Astrocyte (in vitro differentiated cells and primary cell): ENCODE data around the gene DNAJC17. TPM values are rescaled to one million over a fixed set of nuclear protein-coding genes. Genes with fewer than 3 reads are reported as not detected.

ENCODE experiments used
- DNase-seq: peaks from one replicate; pipeline ENCODE4 v3.0.0-alpha.2; 2010; ENCODE audit warnings: low read depth
- FAIRE-seq: peaks from 2 replicates; lab custom pipeline; 2011; peaks lifted over from hg19 to GRCh38; lab: Jason Lieb, UNC
- H2AFZ ChIP-seq: 2 replicates; pipeline ENCODE4 v1.6.0; 2012; ENCODE audit warnings: low read depth, low read length, inconsistent platforms
- H3K27ac ChIP-seq: 2 replicates; pipeline ENCODE4 v1.5.1; 2011; ENCODE audit warnings: low read depth, low read length, inconsistent platforms
- H3K27me3 ChIP-seq: 2 replicates; pipeline ENCODE4 v1.6.0; 2011; ENCODE audit warnings: low read length, inconsistent platforms; ENCODE audit not compliant: insufficient read depth
- H3K36me3 ChIP-seq: 2 replicates; pipeline ENCODE4 v1.5.1; 2011; ENCODE audit warnings: low read length, inconsistent platforms; ENCODE audit not compliant: insufficient read depth
- H3K4me1 ChIP-seq: 2 replicates; pipeline ENCODE4 v1.5.1; 2011; ENCODE audit warnings: low read length, inconsistent platforms; ENCODE audit not compliant: insufficient read depth
- H3K4me2 ChIP-seq: 2 replicates; pipeline ENCODE4 v1.6.0; 2012; ENCODE audit warnings: low read length, inconsistent platforms
- H3K4me3 ChIP-seq: 2 replicates; pipeline ENCODE4 v1.5.1; 2011; ENCODE audit warnings: low read depth, mild to moderate bottlenecking, low read length, inconsistent platforms; ENCODE audit not compliant: insufficient read depth
- H3K79me2 ChIP-seq: 2 replicates; pipeline ENCODE4 v1.6.0; 2012; ENCODE audit warnings: mild to moderate bottlenecking, low read length, inconsistent platforms; ENCODE audit not compliant: insufficient read depth
- H3K9ac ChIP-seq: 2 replicates; pipeline ENCODE4 v1.6.0; 2012; ENCODE audit warnings: mild to moderate bottlenecking, low read length, inconsistent platforms
- H3K9me3 ChIP-seq: 2 replicates; pipeline ENCODE4 v1.5.1; 2012; ENCODE audit warnings: low read depth, mild to moderate bottlenecking, low read length, inconsistent platforms; ENCODE audit not compliant: insufficient read depth
- H4K20me1 ChIP-seq: 2 replicates; pipeline ENCODE4 v1.6.0; 2012; ENCODE audit warnings: low read length, inconsistent platforms; ENCODE audit not compliant: insufficient read depth
- H3K27ac Mint-ChIP-seq: one replicate; pipeline ENCODE4 v1.8.0; 2021; ENCODE audit warnings: mild to moderate bottlenecking, mixed read lengths; ENCODE audit not compliant: unreplicated experiment
- H3K27me3 Mint-ChIP-seq: one replicate; pipeline ENCODE4 v1.8.0; 2021; ENCODE audit warnings: low read depth, mixed read lengths; ENCODE audit not compliant: unreplicated experiment
- H3K36me3 Mint-ChIP-seq: one replicate; pipeline ENCODE4 v1.8.0; 2021; ENCODE audit warnings: low read depth, mixed read lengths; ENCODE audit not compliant: unreplicated experiment
- H3K4me1 Mint-ChIP-seq: one replicate; pipeline ENCODE4 v1.8.0; 2021; ENCODE audit warnings: low read depth, mixed read lengths; ENCODE audit not compliant: unreplicated experiment
- H3K4me3 Mint-ChIP-seq: one replicate; pipeline ENCODE4 v1.8.0; 2021; ENCODE audit warnings: mild to moderate bottlenecking, moderate library complexity, mixed read lengths; ENCODE audit not compliant: unreplicated experiment
- H3K9me3 Mint-ChIP-seq: one replicate; pipeline ENCODE4 v1.8.0; 2021; ENCODE audit warnings: mild to moderate bottlenecking, mixed read lengths; ENCODE audit not compliant: unreplicated experiment
- EZH2 ChIP-seq: IDR thresholded peaks from 2 replicates; pipeline ENCODE4 v1.6.1; 2012; ENCODE audit warnings: mild to moderate bottlenecking, low read length, inconsistent platforms; ENCODE audit not compliant: insufficient read depth
- total RNA-seq: library from RNA; stranded (reverse); gene quantifications from 2 replicates; pipeline ENCODE4 v1.2.1, GENCODE V29; 2021
- TF ChIP-seq, protein P1 (sequence below): IDR thresholded peaks from 2 replicates; pipeline ENCODE4 v1.5.1; 2011; ENCODE audit warnings: low read depth, mild to moderate bottlenecking, inconsistent platforms, low read length, moderate library complexity; ENCODE audit not compliant: insufficient read depth

Gene DNAJC17
- total RNA-seq, 1 donor from 2014 or later = 21.0 TPM

DNA sequence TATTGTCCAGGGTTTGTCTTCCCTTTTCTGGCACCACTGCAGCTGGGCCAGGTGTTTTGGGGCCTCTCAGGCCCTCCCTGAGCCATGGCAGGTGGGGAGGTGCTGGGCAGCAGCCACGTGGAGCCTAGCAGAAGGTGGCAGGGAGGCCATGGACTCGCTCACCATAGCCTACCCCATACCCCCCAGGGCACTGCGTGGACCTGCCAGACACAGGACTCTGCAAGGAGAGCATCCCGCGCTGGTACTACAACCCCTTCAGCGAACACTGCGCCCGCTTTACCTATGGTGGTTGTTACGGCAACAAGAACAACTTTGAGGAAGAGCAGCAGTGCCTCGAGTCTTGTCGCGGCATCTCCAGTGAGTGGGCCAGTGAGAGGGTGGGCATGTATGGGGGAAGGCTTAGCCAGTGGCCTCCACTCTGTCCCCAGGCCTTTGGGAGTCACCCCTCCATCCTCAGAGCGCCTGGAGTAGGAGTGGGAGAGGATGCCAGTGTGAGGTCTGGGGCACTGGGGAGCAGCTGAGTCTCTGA is 48.5 kb upstream of the DNAJC17 start:
- DNase-seq = no peak
- no peaks in the 10 kb centered on the region for H3K36me3 ChIP-seq
- peaks cover 2% of the 10 kb centered on the region for H3K4me1 ChIP-seq
- no peaks in the 10 kb centered on the region for H3K9me3 ChIP-seq
- Mint-ChIP-seq H3K27ac (no peak overlapping the region), H3K36me3 (peaks cover 2% of the 10 kb centered on the region), H3K27me3 (no peaks in the 10 kb centered on the region), H3K9me3 (peaks cover 2% of the 10 kb centered on the region), H3K4me1 (no peaks in the 10 kb centered on the region), H3K4me3 (no peak overlapping the region)
- H4K20me1 ChIP-seq = no peaks in the 10 kb centered on the region
- no peak overlapping the region for H3K4me2 ChIP-seq
- H3K9ac ChIP-seq = no peak overlapping the region
- H3K27me3 ChIP-seq = peaks cover 3% of the 10 kb centered on the region
- H3K27ac ChIP-seq = no peak overlapping the region
- FAIRE-seq = no peak
- no peaks in the 10 kb centered on the region for H3K79me2 ChIP-seq
- H2AFZ ChIP-seq = no peak overlapping the region
- no peak for TF ChIP-seq EZH2
- TF ChIP-seq, protein P1, sequence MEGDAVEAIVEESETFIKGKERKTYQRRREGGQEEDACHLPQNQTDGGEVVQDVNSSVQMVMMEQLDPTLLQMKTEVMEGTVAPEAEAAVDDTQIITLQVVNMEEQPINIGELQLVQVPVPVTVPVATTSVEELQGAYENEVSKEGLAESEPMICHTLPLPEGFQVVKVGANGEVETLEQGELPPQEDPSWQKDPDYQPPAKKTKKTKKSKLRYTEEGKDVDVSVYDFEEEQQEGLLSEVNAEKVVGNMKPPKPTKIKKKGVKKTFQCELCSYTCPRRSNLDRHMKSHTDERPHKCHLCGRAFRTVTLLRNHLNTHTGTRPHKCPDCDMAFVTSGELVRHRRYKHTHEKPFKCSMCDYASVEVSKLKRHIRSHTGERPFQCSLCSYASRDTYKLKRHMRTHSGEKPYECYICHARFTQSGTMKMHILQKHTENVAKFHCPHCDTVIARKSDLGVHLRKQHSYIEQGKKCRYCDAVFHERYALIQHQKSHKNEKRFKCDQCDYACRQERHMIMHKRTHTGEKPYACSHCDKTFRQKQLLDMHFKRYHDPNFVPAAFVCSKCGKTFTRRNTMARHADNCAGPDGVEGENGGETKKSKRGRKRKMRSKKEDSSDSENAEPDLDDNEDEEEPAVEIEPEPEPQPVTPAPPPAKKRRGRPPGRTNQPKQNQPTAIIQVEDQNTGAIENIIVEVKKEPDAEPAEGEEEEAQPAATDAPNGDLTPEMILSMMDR = no peak
- no peak overlapping the region for H3K4me3 ChIP-seq

DNA sequence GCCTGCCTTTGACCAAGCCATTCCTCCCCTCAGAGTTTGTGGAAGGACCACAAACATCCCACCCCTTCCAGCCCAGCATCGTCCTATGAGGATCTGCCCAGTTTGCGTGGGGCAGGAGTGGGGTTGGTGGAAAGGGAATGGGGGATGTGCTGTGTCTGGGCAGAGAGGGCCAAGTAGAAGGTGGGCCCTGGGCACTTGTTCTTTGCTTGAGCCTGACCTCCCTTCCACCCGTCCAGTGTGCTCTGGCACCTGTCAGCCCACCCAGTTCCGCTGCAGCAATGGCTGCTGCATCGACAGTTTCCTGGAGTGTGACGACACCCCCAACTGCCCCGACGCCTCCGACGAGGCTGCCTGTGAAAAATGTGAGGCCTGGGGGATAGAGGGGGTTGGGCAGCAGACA is 46.9 kb upstream of the DNAJC17 start:
- Mint-ChIP-seq H3K27me3 (no peaks in the 10 kb centered on the region), H3K27ac (no peak overlapping the region), H3K4me3 (no peak overlapping the region), H3K9me3 (peaks cover 2% of the 10 kb centered on the region), H3K36me3 (peaks cover 4% of the 10 kb centered on the region), H3K4me1 (no peaks in the 10 kb centered on the region)
- Histone ChIP-seq H3K9ac (no peak overlapping the region), H3K27me3 (no peaks in the 10 kb centered on the region), H2AFZ (no peak overlapping the region), H3K36me3 (no peaks in the 10 kb centered on the region), H3K4me1 (peaks cover under 1% of the 10 kb centered on the region), H3K79me2 (no peaks in the 10 kb centered on the region), H3K4me3 (no peak overlapping the region), H3K9me3 (no peaks in the 10 kb centered on the region), H3K27ac (no peak overlapping the region), H4K20me1 (no peaks in the 10 kb centered on the region), H3K4me2 (no peak overlapping the region)
- DNase-seq (no peak), FAIRE-seq (no peak)
- no peak for TF ChIP-seq EZH2
- TF ChIP-seq, protein P1 = no peak

DNA sequence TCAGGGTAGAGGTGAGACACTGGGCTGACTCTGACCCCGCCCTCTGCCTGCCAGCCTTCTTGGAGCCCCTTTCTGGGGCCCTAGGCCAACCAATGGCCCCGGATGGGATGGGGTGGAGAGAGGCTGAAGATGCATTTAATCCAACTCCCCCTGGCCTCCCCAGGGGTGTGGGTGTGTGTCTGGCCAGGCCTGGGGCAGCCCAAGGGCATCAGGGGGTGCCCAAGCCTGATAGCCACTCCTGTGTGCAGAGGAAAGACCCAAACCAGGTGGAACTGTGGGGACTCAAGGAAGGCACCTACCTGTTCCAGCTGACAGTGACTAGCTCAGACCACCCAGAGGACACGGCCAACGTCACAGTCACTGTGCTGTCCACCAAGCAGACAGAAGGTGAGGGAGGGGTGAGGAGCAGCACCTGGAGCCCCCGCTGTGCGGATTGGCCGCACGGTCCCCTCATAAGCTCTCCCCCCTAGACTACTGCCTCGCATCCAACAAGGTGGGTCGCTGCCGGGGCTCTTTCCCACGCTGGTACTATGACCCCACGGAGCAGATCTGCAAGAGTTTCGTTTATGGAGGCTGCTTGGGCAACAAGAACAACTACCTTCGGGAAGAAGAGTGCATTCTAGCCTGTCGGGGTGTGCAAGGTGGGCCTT is 46.1 kb upstream of the DNAJC17 start:
- Histone ChIP-seq H3K36me3 (no peaks in the 10 kb centered on the region), H2AFZ (no peak overlapping the region), H3K27me3 (no peaks in the 10 kb centered on the region), H3K79me2 (no peaks in the 10 kb centered on the region), H3K4me3 (no peak overlapping the region), H3K4me2 (no peak overlapping the region), H3K9ac (no peak overlapping the region), H3K9me3 (no peaks in the 10 kb centered on the region), H4K20me1 (no peaks in the 10 kb centered on the region), H3K27ac (no peak overlapping the region), H3K4me1 (no peaks in the 10 kb centered on the region)
- no peaks in the 10 kb centered on the region for H3K27me3 Mint-ChIP-seq
- no peaks in the 10 kb centered on the region for H3K4me1 Mint-ChIP-seq
- H3K36me3 Mint-ChIP-seq = peaks cover 4% of the 10 kb centered on the region
- H3K27ac Mint-ChIP-seq = no peak overlapping the region
- H3K4me3 Mint-ChIP-seq = no peak overlapping the region
- FAIRE-seq (no peak), DNase-seq (no peak)
- no peaks in the 10 kb centered on the region for H3K9me3 Mint-ChIP-seq
- no peak for TF ChIP-seq EZH2
- TF ChIP-seq, protein P1 = no peak
